ENCODE results near the gene LKAAEAR1. TPM values are rescaled to one million over a fixed set of nuclear protein-coding genes. Genes with fewer than 3 reads are reported as not detected.

Gene LKAAEAR1
- total and polyA plus RNA-seq, 2 of the 13 experiments (the other 11 are each of a cell fraction or from before 2014, with no cell fraction given), result not detected

GRCh38 chr20:64080813-64081623 lies 3.2 kb downstream of the LKAAEAR1 start (continued):
- TF ChIP-seq ASH2L (IDR thresholded peaks at IDR 0.05; ENCODE audit: insufficient read length, low read depth, low read length) (no peak), PCBP1 (IDR thresholded peaks at IDR 0.05; ENCODE audit: borderline replicate concordance, low read depth, low read length) (no peak), MTF2 (CRISPR knock-in tag; IDR thresholded peaks at IDR 0.05; ENCODE audit: borderline replicate concordance) (peak; percentile 62; the same call in 1 of the 2 replicates), CBX2 (IDR thresholded peaks at IDR 0.05; ENCODE audit: low read depth, low read length) (no peak), CBX2 (CRISPR knock-in tag; IDR thresholded peaks at IDR 0.05; ENCODE audit: low read depth) (no peak), PATZ1 (CRISPR knock-in tag; IDR thresholded peaks at IDR 0.05) (peak; percentile 24; the same call in 1 of the 2 replicates), SP2 (CRISPR knock-in tag; IDR thresholded peaks at IDR 0.05) (no peak), MBNL3 (CRISPR knock-in tag; conservative IDR thresholded peaks at IDR 0.05) (no peak), ZNF563 (CRISPR knock-in tag; IDR thresholded peaks at IDR 0.05) (no peak), AKAP8 (CRISPR knock-in tag; IDR thresholded peaks at IDR 0.05) (no peak; the same call in 1 of the 2 replicates), ZNF205 (CRISPR knock-in tag; IDR thresholded peaks at IDR 0.05) (no peak), ZNF607 (CRISPR knock-in tag; IDR thresholded peaks at IDR 0.05; ENCODE audit: borderline replicate concordance) (no peak), KLF9 (CRISPR knock-in tag; IDR thresholded peaks at IDR 0.05; ENCODE audit: low read depth) (no peak), NR2C2 (CRISPR knock-in tag; IDR thresholded peaks at IDR 0.05; ENCODE audit: borderline replicate concordance) (peak; percentile 90), MAZ (IDR thresholded peaks at IDR 0.05; ENCODE audit: borderline replicate concordance, low read depth, low read length) (no peak), MAZ (CRISPR knock-in tag; IDR thresholded peaks at IDR 0.05; ENCODE audit: low read depth) (no peak), TSC22D2 (CRISPR knock-in tag; IDR thresholded peaks at IDR 0.05; ENCODE audit: borderline replicate concordance) (no peak), AHDC1 (CRISPR knock-in tag; IDR thresholded peaks at IDR 0.05; ENCODE audit: borderline replicate concordance) (no peak), ZNF101 (CRISPR knock-in tag; IDR thresholded peaks at IDR 0.05; ENCODE audit: borderline replicate concordance, low read depth) (no peak), ZNF747 (CRISPR knock-in tag; IDR thresholded peaks at IDR 0.05; ENCODE audit: borderline replicate concordance) (no peak), RARA (CRISPR knock-in tag; IDR thresholded peaks at IDR 0.05) (0 out of 2 replicates have a peak, but pooled peaks have one; percentile 19), RXRA (CRISPR knock-in tag; IDR thresholded peaks at IDR 0.05) (peak; percentile 62; the same call in 1 of the 2 replicates), RXRB (CRISPR knock-in tag; IDR thresholded peaks at IDR 0.05; ENCODE audit: borderline replicate concordance) (peak; percentile 22; the same call in 1 of the 2 replicates)

Measured in HepG2 (cell line).